Stimulated activated CD4-positive, alpha-beta T cell treated with anti-CD3 and anti-CD28 coated beads, Interleukin-15, amount 100 ng/mL, for 24 hours (primary cell): ENCODE data around the gene TWNK.

Experiments used
- DNase-seq: peaks from one replicate; pipeline ENCODE4 v3.0.0-alpha.2; 2020

Gene TWNK

GRCh38 chr10:100998183-100998990 is 11.0 kb downstream of the TWNK start:
- peak; percentile 79 for DNase-seq

- peak; percentile 84 for DNase-seq
Observed at GRCh38 chr10:100998991-100999741, 11.8 kb downstream of the TWNK start.

- no peak for DNase-seq
Observed at GRCh38 chr10:100999742-101000126, 12.4 kb downstream of the TWNK start, which contains the start of gene LZTS2. TSS of gene LZTS2 (plus strand) at chr10:100999808. CDS start at chr10:101002539, 2,731 bp downstream.

GRCh38 chr10:101000127-101000914 is 13.0 kb downstream of the TWNK start:
- DNase-seq = no peak

GRCh38 chr10:101000915-101001658 is 13.7 kb downstream of the TWNK start:
- no peak for DNase-seq

- DNase-seq = no peak
Observed at GRCh38 chr10:101001659-101002035, 14.3 kb downstream of the TWNK start.

- no peak for DNase-seq
Observed at GRCh38 chr10:101002456-101002855, 15.1 kb downstream of the TWNK start.

- no peak for DNase-seq
Observed at GRCh38 chr10:101003639-101004206, 16.4 kb downstream of the TWNK start.

- DNase-seq = no peak
Observed at GRCh38 chr10:101005361-101005760, 18.0 kb downstream of the TWNK start.

- DNase-seq = no peak
Observed at GRCh38 chr10:101005869-101006567, 18.7 kb downstream of the TWNK start.

- no peak for DNase-seq
Observed at GRCh38 chr10:101006593-101007098, 19.3 kb downstream of the TWNK start.

- DNase-seq = no peak
Observed at GRCh38 chr10:101007099-101007711, 19.9 kb downstream of the TWNK start.

GRCh38 chr10:101007915-101008822 is 20.8 kb downstream of the TWNK start:
- no peak for DNase-seq

GRCh38 chr10:101008823-101009423 is 21.6 kb downstream of the TWNK start:
- DNase-seq = no peak

GRCh38 chr10:101010329-101010728 is 23.0 kb downstream of the TWNK start:
- DNase-seq = no peak

- no peak for DNase-seq
Observed at GRCh38 chr10:101011517-101012423, 24.4 kb downstream of the TWNK start.

- DNase-seq = peak; percentile 88
Observed at GRCh38 chr10:101012525-101013364, 25.4 kb downstream of the TWNK start.
